ENCODE measurements around the gene RMND5A. TPM values are rescaled to one million over a fixed set of nuclear protein-coding genes. Genes with fewer than 3 reads are reported as not detected.

Gene RMND5A
- total RNA-seq, 1 donor from 2014 or later: 26.6 TPM

GRCh38 chr2:86768189-86768949 is 48.3 kb downstream of the RMND5A start:
- Histone ChIP-seq H3K27me3 (ENCODE audit: control insufficient read depth, insufficient read depth, low read length) (no peaks in the 10 kb centered on the region), H3K4me3 (ENCODE audit: low read depth, low read length) (no peak overlapping the region), H3K36me3 (ENCODE audit: control insufficient read depth, insufficient read depth, low read length) (no peaks in the 10 kb centered on the region)
- no peak for DNase-seq (ENCODE audit: low read depth)
- no peak for TF ChIP-seq CTCF (IDR thresholded peaks at IDR 0.05; ENCODE audit: insufficient read depth, low read length, poor library complexity, severe bottlenecking)

GRCh38 chr2:86769838-86770237 is 49.7 kb downstream of the RMND5A start:
- H3K36me3 ChIP-seq (ENCODE audit: control insufficient read depth, insufficient read depth, low read length): peaks cover under 1% of the 10 kb centered on the region
- DNase-seq (ENCODE audit: low read depth): no peak
- TF ChIP-seq CTCF (IDR thresholded peaks at IDR 0.05; ENCODE audit: insufficient read depth, low read length, poor library complexity, severe bottlenecking): no peak
- H3K27me3 ChIP-seq (ENCODE audit: control insufficient read depth, insufficient read depth, low read length): no peaks in the 10 kb centered on the region
- H3K4me3 ChIP-seq (ENCODE audit: low read depth, low read length): no peak overlapping the region

GRCh38 chr2:86770816-86771301 is 50.8 kb downstream of the RMND5A start:
- Histone ChIP-seq H3K4me3 (ENCODE audit: low read depth, low read length) (no peak overlapping the region), H3K27me3 (ENCODE audit: control insufficient read depth, insufficient read depth, low read length) (no peaks in the 10 kb centered on the region), H3K36me3 (ENCODE audit: control insufficient read depth, insufficient read depth, low read length) (peaks cover 3% of the 10 kb centered on the region)
- TF ChIP-seq CTCF (IDR thresholded peaks at IDR 0.05; ENCODE audit: insufficient read depth, low read length, poor library complexity, severe bottlenecking): no peak
- no peak for DNase-seq (ENCODE audit: low read depth)

- Histone ChIP-seq H3K36me3 (ENCODE audit: control insufficient read depth, insufficient read depth, low read length) (peaks cover 3% of the 10 kb centered on the region), H3K27me3 (ENCODE audit: control insufficient read depth, insufficient read depth, low read length) (no peaks in the 10 kb centered on the region), H3K4me3 (ENCODE audit: low read depth, low read length) (no peak overlapping the region)
- no peak for TF ChIP-seq CTCF (IDR thresholded peaks at IDR 0.05; ENCODE audit: insufficient read depth, low read length, poor library complexity, severe bottlenecking)
- DNase-seq (ENCODE audit: low read depth): no peak
These were observed 52.5 kb downstream of the RMND5A start for GRCh38 chr2:86772611-86773010.

- TF ChIP-seq CTCF (IDR thresholded peaks at IDR 0.05; ENCODE audit: insufficient read depth, low read length, poor library complexity, severe bottlenecking): no peak
- Histone ChIP-seq H3K36me3 (ENCODE audit: control insufficient read depth, insufficient read depth, low read length) (peaks cover 3% of the 10 kb centered on the region), H3K4me3 (ENCODE audit: low read depth, low read length) (no peak overlapping the region), H3K27me3 (ENCODE audit: control insufficient read depth, insufficient read depth, low read length) (no peaks in the 10 kb centered on the region)
- DNase-seq (ENCODE audit: low read depth): no peak
These were observed 54.8 kb downstream of the RMND5A start for GRCh38 chr2:86774862-86775261.

- TF ChIP-seq CTCF (IDR thresholded peaks at IDR 0.05; ENCODE audit: insufficient read depth, low read length, poor library complexity, severe bottlenecking): no peak
- Histone ChIP-seq H3K4me3 (ENCODE audit: low read depth, low read length) (no peak overlapping the region), H3K36me3 (ENCODE audit: control insufficient read depth, insufficient read depth, low read length) (peaks cover 3% of the 10 kb centered on the region), H3K27me3 (ENCODE audit: control insufficient read depth, insufficient read depth, low read length) (no peaks in the 10 kb centered on the region)
- DNase-seq (ENCODE audit: low read depth): no peak
These were observed 55.2 kb downstream of the RMND5A start for GRCh38 chr2:86775338-86775737.

Measured in kidney epithelial cell (primary cell).